Cerebellar cortex (tissue), 1 donor: ENCODE results near the gene PEX11G.
A peak's percentile ranks its signal among the peaks of the same experiment; 100 is the strongest.

Experiments used
- DNase-seq: peaks from one replicate; pipeline ENCODE4 v3.0.0-alpha.2; 2015; ENCODE audit warnings: low spot score

PEX11G gene

DNA sequence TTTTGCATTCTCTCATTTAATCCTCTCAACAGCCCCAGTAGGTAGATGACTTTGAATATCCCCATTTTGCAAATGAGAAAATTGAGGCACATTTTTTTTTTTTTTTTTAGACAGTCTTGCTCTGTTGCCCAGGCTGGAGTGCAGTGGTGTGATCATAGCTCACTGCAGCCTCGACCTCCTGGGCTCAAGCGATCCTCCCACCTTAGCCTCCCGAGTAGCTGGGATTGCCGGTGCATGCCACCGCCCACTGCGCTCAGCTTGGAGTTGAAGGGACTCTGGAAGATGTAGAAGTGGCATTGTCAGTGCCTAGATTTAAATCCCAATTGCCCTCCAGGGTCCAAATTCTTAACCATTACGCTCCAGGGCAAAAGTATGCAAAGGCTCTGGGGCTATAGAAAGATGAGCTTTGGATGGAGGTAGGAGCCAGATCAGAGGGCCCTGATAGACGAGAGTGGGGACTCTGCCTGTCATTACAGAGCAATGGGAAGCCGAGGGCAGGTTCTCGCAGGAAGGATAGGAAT, 32.8 kb upstream of the PEX11G start:
- no peak for DNase-seq

DNA sequence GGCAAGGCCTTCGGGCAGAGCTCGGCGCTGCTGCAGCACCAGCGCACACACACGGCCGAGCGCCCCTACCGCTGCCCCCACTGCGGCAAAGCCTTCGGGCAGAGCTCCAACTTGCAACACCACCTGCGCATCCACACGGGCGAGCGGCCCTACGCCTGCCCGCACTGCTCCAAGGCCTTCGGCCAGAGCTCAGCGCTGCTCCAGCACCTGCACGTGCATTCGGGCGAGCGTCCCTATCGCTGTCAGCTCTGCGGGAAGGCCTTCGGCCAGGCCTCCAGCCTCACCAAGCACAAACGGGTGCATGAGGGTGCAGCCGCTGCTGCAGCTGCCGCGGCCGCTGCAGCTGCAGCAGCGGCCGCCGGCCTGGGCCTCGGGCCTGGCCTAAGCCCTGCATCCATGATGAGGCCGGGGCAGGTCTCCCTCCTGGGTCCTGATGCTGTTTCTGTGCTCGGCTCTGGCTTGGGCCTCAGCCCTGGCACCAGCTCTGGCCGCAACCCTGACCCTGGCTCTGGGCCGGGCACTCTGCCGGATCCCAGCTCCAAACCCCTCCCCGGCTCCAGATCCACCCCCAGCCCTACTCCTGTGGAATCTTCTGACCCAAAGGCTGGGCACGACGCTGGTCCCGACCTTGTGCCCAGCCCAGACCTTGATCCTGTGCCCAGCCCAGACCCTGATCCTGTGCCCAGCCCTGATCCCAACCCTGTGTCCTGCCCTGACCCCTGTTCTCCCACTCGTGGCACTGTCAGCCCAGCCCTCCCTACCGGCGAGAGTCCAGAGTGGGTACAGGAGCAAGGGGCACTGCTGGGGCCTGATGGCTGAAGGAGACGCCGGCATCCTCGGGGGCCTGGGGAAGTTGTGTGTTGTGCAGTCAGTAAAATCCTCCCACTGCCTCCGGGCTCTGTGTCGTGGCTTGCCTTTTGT, 31.6 kb upstream of the PEX11G start:
- no peak for DNase-seq

DNA sequence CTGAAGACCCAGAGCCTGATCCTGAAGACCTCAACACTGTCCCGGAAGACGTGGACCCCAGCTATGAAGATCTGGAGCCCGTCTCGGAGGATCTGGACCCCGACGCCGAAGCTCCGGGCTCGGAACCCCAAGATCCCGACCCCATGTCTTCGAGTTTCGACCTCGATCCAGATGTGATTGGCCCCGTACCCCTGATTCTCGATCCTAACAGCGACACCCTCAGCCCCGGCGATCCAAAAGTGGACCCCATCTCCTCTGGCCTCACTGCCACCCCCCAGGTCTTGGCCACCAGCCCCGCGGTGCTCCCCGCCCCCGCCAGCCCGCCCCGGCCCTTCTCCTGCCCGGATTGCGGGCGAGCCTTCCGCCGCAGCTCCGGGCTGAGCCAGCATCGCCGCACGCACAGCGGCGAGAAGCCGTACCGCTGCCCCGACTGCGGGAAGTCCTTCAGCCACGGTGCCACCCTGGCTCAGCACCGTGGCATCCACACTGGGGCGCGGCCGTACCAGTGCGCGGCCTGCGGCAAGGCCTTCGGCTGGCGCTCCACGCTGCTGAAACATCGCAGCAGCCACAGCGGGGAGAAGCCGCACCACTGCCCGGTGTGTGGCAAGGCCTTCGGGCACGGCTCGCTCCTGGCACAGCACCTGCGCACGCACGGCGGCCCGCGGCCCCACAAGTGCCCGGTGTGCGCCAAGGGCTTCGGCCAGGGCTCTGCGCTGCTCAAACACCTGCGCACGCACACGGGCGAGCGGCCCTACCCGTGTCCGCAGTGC, 30.7 kb upstream of the PEX11G start:
- DNase-seq, result no peak

DNA sequence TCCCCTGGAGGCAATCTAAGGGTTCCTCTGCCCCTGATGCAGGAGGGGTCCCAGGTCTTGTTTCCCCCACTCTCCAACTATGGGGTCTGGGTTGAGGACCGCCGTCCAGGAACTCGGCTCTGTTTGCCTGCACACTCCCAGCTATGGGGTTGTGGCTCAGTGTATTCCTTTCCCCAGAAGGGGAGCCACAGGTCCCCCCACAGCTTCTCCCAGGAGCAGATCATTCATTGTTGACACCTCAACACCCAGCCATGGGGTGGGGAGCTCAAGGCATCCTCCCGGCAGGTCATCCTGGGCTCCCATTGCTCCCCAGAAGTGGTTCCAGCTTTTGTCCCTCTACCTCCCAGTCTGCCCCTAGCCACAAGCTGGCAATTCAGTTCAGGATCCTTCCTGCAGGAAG, 28.0 kb upstream of the PEX11G start:
- DNase-seq, result no peak

DNA sequence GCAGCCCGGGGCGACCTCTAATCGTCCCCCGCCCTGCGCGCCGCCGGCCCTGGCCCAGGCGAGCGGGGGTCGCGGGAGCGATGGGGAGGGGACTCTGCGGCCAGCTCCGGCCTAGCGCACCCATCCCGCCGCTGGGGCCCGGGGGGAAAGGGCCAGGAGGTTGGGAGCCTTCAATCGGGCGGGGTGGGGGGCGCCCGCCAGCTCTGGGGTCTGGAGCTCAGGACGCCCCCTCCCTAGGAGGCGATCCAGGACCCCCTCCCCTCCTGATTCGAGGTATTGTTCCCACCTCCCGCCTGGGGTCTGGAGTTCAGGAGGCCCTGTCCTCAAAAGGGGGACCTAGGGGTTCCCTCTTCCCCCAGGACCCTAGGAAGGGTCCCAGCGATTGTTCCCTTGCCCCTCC, 27.5 kb upstream of the PEX11G start:
- no peak for DNase-seq

DNA sequence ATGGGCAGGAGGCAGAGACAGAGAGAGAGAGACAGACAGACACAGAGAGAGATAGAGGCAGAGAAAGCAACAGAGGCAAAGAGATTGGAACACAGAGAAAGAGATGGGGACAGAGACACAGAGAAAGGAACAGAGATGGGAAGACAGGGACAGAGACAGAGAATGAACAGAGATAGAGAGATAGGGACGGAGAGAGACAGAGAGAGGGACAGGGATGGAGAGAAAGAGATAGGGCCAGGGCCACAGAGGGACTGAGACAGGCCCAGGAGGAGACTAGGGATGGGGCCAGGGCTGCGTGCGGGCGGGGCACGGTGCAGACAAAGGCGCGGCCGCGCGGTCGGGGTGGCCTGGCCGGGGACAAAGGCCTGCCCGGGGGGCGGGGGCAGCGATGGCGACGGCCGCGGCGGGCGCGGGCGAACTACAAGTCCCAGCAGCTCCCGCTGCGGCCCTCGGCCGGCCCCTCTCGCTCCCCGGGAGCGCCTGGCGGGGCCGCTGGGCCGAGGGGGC, 26.9 kb upstream of the PEX11G start, which contains the start of gene ZNF358:
Gene ZNF358 (plus strand): TSS at position 459 of the 507 bp plus-strand sequence. CDS start 3,140 bp downstream, outside the sequence.
- peak; percentile 69 for DNase-seq

DNA sequence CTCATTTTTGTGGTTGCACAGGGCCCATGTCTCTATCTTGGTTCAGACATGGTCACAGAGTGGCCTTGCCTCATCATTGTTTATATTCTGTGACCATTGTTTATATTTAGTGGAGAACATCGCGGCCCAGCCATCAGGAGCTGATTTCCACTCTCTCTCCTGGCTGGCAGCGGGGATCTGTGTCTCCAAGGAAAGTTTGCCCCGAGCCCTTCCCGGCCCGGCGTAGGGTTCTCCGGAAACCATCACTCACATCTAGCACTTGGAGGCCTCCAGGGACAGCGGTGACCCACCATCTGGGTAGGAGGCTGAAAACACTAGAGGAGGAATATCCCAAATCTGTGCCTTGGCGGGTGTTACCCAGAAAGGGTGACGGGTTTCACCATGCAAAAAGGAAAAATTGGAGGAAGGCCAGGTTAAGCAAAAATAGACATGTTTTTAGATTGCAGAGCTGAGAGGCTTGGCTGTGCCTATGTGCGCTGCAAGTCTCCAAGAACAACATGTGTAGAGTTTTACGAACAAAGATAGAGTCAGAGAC, 26.3 kb upstream of the PEX11G start:
- no peak for DNase-seq

DNA sequence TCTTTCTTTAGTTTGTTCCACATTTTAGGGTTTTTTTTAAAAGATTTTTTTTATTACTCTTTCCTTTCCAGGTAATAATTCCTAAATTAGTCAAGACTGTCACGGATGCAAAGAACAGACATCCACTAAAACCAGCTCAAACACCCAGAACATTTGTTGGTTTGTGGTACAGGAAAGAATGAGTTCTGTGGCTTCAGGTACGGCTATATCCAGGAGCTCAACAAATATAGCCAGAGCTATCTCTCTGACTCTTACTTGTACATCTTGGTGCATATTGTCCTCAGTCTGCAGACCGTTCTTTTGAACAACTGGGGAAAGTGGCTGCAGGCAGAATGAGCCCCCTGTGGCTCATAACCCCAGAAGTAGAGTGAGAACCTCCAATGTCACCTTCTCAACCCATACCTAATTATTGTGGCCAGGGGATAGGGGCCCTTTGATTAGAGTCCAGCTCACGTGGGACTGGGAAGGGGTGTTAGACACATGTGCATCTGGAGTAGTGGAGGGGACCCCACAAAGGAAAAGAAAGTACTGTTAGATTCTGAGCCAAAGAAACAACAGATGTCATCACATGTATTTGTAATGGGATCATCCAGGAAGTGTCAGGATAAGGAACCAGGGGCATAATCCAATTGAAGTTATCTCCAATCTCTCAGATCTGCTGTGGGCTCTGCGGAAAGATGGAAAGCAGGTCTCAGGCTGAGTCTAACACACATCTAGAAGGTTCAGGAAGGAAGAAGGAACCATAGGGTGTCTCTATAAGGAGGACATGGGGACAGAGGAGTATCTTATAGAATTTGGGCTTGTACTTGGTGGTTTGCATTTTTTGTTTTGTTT, 25.2 kb upstream of the PEX11G start:
- DNase-seq, result no peak

DNA sequence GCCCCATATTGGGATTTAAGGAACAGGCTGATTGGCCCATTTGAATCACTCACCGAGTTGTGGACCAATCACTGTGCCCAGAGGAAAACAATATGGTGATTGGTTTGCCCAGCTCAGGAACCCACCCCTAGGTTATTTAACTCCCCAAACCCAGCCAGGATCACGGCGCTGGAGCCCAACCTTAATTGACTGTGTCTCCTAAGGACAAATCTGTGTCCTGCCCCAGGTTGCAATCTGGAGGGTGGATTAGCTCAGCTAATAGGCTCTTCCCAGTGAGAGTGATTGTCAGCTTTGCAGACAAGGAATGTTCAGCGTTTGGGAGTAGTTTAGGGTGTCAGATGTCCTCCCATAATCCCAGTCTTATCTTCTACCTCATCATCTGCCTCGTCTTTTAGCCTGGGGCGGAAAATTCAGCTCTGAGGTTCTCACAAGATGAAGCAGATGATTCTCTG, 23.6 kb upstream of the PEX11G start:
- DNase-seq, result no peak

DNA sequence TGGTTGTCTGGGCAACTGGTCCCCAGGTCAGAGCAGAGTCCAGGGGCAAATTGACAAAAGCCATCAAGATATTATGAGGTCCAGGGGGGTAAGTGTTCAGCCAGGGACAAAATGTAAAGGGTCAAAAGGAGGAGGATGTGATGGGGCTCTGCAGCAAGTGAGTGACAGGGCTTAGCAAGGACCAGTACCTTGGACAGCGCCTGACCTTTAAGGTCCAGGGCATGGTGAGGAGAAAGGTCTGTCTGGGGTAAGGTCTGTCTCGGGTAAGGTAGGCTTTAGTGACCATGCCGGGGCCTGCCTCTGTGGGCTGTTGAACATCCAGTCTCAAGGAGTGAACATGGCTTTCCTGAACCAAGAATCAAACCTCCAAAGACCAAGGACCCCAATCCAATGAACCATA, 20.8 kb upstream of the PEX11G start:
- DNase-seq, result no peak

DNA sequence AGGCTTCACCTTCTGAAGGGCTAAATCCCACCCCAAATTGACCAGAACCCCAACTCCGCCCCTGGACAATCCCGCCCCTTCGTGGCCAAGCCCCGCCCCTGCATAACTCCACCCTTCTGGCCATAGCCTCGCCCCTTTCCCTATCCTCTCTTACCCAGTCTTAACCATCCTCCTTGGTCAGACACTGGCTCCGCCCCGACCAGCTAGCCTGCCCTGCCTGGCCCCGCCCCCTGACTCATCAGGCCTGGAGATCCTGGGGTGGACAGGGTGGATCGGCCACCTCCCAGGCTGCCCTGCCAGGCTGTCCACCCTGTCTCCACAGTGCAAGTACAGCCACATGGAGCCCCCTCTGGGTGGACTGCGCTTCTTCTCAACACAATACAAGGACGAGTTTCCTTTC, 19.0 kb upstream of the PEX11G start:
- peak; percentile 65 for DNase-seq

DNA sequence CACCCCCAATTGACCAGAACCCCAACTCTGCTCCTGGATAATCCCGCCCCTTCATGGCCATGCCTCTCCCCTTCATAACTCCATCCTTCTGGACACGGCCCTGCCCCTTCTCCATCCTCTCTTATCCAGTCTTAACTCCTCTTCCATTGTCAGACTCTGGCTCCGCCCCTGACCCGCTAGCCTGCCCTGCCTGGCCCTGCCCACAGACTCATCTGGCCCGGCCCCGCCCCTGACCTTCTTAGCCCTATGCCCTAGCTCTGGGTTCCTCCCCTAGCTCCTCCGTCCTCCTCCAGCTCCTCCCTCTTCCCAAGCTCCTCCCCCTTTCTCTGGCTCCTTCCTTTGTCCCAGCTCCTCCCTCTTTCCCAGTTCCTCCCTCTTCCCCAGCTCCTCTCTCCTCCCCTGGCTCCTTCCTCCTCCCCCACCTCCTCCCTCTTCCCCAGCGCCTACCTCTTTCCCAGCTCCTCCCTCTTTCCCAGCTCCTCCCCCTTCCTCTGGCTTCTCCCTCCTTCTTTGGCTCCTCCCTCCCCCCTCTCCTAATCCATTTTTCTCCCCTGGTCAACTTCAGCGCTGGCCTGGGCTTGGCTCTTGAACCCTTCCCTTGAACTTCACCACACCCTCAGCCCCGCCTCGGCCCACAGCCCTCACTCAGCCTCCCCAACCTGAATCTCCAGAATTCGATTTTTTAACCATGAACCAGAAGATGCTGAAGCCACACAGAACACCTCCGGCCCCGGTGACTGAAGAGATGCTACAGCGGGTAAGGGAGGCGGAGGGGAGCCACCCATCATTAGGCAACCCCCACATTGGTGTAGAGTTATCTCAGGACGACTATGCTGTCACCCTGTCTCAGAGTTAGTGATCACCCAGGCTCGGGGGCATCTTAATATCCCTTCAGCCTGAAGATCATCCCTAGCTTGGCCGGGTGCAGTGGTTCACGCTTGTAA, 17.8 kb upstream of the PEX11G start:
- peak; percentile 91 for DNase-seq

DNA sequence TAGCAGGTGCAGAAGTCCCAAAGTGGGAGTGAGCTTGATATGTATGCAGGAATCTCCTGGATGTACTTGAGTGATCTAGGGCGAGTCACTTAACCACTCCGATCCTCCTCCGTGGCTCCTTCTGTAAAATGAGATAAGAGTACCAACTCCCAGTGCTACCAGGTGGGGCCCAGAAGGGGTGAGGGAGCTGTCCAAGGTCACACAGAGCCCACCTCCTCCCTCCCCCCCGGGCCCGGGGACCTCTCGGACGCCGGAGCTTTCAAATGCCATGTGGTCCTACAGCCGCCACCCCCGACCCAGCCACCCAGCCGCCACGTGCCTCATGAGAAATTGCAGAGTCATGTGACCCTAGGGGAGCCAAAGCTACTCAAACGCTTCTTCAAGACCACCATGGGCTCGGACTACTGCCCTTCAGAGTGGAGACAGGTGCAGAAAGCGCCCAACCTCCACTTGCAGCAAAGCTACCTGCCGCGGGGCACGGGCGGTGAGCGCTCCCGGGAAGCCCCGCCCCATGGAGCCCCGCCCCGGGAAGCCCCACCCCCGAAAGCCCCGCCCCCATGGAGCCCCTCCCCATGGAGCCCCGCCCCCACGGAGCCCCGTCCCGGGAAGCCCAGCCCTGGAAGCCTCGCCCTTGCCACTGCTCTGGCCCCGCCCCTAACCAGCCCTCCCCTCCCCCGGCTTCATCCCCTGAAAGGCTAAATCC, 17.0 kb upstream of the PEX11G start:
- DNase-seq, result no peak

DNA sequence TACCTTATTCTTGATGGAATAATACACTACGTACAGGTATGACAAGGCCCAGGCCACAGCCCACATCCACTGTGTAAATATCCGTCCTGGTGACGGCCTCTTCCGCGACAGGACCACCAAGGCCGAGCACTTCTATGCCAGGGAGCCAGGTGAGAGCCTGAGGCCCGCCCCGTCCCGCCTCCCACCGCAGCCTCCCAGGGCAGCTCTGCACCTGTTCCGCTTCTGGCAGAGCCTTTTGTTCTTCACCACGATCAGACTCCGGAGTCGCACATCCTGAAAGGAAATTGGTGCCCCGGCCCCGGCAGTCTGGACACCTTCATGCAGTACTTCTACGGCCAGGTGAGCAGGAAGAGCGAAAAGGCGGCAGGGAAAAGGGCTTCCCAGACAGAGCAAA, 16.4 kb upstream of the PEX11G start:
- no peak for DNase-seq

DNA sequence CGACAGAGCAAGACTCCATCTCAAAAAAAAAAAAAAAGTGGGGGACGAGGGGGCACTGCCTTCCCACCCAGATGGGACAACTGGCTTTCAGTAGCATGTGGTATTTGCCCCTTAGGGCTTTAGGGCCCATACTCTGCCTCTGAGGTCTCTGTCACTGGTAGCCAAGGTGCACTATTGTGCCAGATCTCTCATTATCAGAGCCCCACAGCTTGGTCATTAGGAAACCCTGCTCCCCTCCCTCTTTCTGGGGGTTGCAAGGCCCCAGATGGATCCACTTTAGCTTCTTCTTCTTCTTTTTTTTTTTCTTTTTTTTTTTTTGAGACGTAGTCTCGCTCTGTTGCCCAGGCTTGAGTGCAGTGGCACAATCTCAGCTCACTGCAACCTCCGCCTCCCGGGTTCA, 15.8 kb upstream of the PEX11G start:
- no peak for DNase-seq

DNA sequence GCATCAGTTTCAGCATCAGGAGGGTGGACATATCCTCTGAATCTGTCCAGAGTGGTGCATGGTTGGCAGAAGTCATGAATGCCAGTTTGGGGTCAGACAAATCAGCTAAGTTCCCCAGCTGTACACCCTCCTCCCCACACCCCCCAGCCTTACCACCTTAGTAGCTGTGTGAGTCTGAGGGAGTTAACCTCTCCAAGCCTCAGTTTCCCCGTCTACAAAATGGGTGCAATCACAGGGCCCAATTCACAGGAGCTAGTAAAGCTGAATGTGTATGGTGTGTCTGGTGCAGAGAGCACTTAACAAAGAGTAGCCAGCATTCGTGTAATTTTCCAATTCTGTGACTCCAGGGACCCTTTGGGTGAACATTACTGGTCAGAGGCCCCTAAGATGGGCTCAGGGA, 13.7 kb upstream of the PEX11G start:
- DNase-seq, result no peak

DNA sequence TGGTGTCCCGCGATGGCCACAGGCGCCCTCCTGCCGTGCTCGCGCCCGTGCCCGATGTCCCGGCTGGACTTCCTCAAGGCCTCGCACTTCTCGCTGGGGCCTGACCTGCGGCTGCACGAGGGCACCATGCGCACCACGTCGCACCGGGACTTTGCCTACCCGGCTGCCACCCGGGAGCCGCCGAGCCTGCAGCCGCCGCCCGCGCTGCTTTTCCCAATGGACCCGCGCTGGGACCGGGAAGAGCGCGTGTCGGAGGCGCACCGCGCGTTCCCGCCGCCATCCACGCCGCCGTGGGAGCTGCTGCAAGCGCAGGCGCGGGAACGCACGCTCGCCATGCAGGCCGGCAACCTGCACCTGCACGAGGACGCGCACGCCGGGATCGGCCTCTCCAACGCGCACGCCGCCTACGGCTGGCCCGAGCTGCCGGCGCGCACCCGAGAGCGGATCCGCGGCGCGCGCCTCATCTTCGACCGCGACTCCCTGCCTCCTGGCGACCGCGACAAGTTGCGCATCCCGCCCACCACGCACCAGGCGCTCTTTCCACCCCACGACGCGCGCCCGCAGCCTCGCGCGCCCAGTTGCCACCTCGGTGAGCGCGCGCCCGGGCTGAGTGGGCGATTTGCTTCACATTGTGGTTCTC, 12.1 kb upstream of the PEX11G start:
- peak; percentile 86 for DNase-seq

DNA sequence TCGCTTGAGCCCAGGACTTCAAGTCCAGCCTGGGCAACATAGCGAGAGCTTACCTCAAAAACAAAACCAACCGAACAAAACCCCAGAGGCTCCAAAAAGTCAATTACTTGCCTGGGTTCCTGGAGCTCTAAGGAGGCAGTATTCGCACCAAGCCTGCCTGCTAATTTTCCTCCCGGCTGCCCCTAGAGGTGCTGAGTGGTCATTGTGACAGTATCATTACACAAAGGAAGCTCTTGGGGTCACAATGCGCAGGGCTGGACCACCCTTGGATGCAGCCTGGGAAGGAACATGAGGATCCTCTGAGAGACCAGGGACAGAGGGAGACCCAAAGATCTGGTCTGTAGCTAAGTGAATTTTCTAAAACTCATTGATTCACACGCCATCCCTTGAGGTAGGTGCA, 8.5 kb upstream of the PEX11G start:
- DNase-seq, result no peak
